Neural cell (in vitro differentiated cells): ENCODE measurements around the gene EXOC4. TPM values are rescaled to one million over a fixed set of nuclear protein-coding genes. Genes with fewer than 3 reads are reported as not detected.

ENCODE experiments used
- H2AFZ ChIP-seq: fragments of 200-600, 300-800 bp; sonication (generic), shearing (Covaris generic); 2 replicates; pipeline ENCODE4 v1.6.0; 2014; ENCODE audit warnings: low read depth, mild to moderate bottlenecking, antibody characterized with exemption, low read length, moderate library complexity
- H3F3A ChIP-seq: fragments of 200-600 bp; shearing (Covaris generic); 2 replicates; pipeline ENCODE4 v1.6.1; 2016; ENCODE audit warnings: mild to moderate bottlenecking, moderate library complexity, mixed read lengths, antibody characterized with exemption, low read length; ENCODE audit not compliant: insufficient read depth, poor library complexity, severe bottlenecking
- H3K27ac ChIP-seq: fragments of 200-600, 300-800 bp; sonication (generic), shearing (Covaris generic); 2 replicates; pipeline ENCODE4 v1.5.1; 2014; ENCODE audit warnings: mild to moderate bottlenecking, low read length, moderate library complexity
- H3K27me3 ChIP-seq: fragments of 300-800, 200-600 bp; sonication (generic), shearing (Covaris generic); 2 replicates; pipeline ENCODE4 v1.6.0; 2014; ENCODE audit warnings: mild to moderate bottlenecking, low read depth, low read length, moderate library complexity; ENCODE audit not compliant: insufficient read depth
- H3K36me3 ChIP-seq: fragments of 300-800, 200-600 bp; sonication (generic), shearing (Covaris generic); 2 replicates; pipeline ENCODE4 v1.5.1; 2014; ENCODE audit warnings: mild to moderate bottlenecking, antibody characterized with exemption, low read length, moderate library complexity; ENCODE audit not compliant: insufficient read depth
- H3K4me2 ChIP-seq: fragments of 300-800, 200-600 bp; sonication (generic), shearing (Covaris generic); 2 replicates; pipeline ENCODE4 v1.6.0; 2014; ENCODE audit warnings: mild to moderate bottlenecking, low read length
- H3K4me3 ChIP-seq: fragments of 300-800, 200-600 bp; sonication (generic), shearing (Covaris generic); 2 replicates; pipeline ENCODE4 v1.5.1; 2014; ENCODE audit warnings: mild to moderate bottlenecking, low read length, moderate library complexity
- H3K79me2 ChIP-seq: fragments of 200-600 bp; shearing (Covaris generic); replicated peaks from 2 replicates; pipeline ENCODE4 v1.6.0; 2014; ENCODE audit warnings: mild to moderate bottlenecking, low read length, moderate library complexity; ENCODE audit not compliant: insufficient read depth
- H3K9ac ChIP-seq: fragments of 300-800, 200-600 bp; sonication (generic), shearing (Covaris generic); 2 replicates; pipeline ENCODE4 v1.6.1; 2016; ENCODE audit warnings: mild to moderate bottlenecking, low read length, mixed read lengths
- H3K9me2 ChIP-seq: fragments of 200-600 bp; shearing (Covaris generic); 2 replicates; pipeline ENCODE4 v1.6.1; 2016; ENCODE audit warnings: mild to moderate bottlenecking, low read length, mixed read lengths; ENCODE audit not compliant: insufficient read depth
- H3K9me3 ChIP-seq: fragments of 200-600, 300-800 bp; sonication (generic), shearing (Covaris generic); 2 replicates; pipeline ENCODE4 v1.6.1; 2016; ENCODE audit warnings: mild to moderate bottlenecking, mixed run types, low read length, moderate library complexity, mixed read lengths
- H4K20me1 ChIP-seq: fragments of 200-600 bp; shearing (Covaris generic); 2 replicates; pipeline ENCODE4 v1.6.1; 2016; ENCODE audit warnings: mild to moderate bottlenecking, mixed run types; ENCODE audit not compliant: insufficient read depth
- CTCF ChIP-seq: fragments of 450-650 bp; IDR thresholded peaks from 2 replicates; pipeline ENCODE4 v1.5.1; 2014; ENCODE audit warnings: antibody characterized with exemption, mild to moderate bottlenecking, moderate library complexity; ENCODE audit not compliant: poor library complexity, severe bottlenecking
- EP300 ChIP-seq: fragments of 450-650 bp; conservative IDR thresholded peaks from 2 replicates; pipeline ENCODE4 v1.6.1; 2014; ENCODE audit warnings: antibody characterized with exemption, mild to moderate bottlenecking, moderate library complexity; ENCODE audit not compliant: poor library complexity, severe bottlenecking
- EZH2 ChIP-seq: fragments of 200-600, 300-800 bp; shearing (Covaris generic), sonication (generic); IDR thresholded peaks from 2 replicates; pipeline ENCODE4 v1.6.1; 2014; ENCODE audit warnings: antibody characterized with exemption, low read length, borderline replicate concordance, mild to moderate bottlenecking; ENCODE audit not compliant: insufficient read depth, poor library complexity, severe bottlenecking
- MXI1 ChIP-seq: fragments of 450-650 bp; conservative IDR thresholded peaks from 2 replicates; pipeline ENCODE4 v1.6.1; 2014; ENCODE audit warnings: antibody characterized with exemption, mild to moderate bottlenecking; ENCODE audit not compliant: poor library complexity, severe bottlenecking
- POLR2AphosphoS5 ChIP-seq: IDR thresholded peaks from 2 replicates; pipeline ENCODE4 v1.6.1; 2012
- RAD21 ChIP-seq: fragments of 450-650 bp; conservative IDR thresholded peaks from 2 replicates; pipeline ENCODE4 v1.6.1; 2014; ENCODE audit warnings: antibody characterized with exemption, mild to moderate bottlenecking, moderate library complexity
- REST ChIP-seq: IDR thresholded peaks from 2 replicates; pipeline ENCODE4 v1.6.1; 2012; ENCODE audit warnings: borderline replicate concordance
- SMC3 ChIP-seq: fragments of 450-650 bp; conservative IDR thresholded peaks from 2 replicates; pipeline ENCODE4 v1.6.1; 2014; ENCODE audit warnings: antibody characterized with exemption, mild to moderate bottlenecking, moderate library complexity; ENCODE audit not compliant: poor library complexity
- TAF1 ChIP-seq: IDR thresholded peaks from 2 replicates; pipeline ENCODE4 v1.6.1; 2012; ENCODE audit warnings: low read depth
- polyA plus RNA-seq: library from polyadenylated mRNA; depleted of rRNA; stranded (reverse); fragments of >200 nt; gene quantifications from 2 replicates; pipeline ENCODE4 v1.2.3, GENCODE V29; 2014

The EXOC4 gene
- polyA plus RNA-seq, 1 donor from 2014 or later, result 36.5 TPM

- Histone ChIP-seq H3K36me3 (no peaks in the 10 kb centered on the region), H2AFZ (no peak overlapping the region), H3K9me2 (no peaks in the 10 kb centered on the region), H3K9me3 (no peaks in the 10 kb centered on the region), H3K79me2 (no peaks in the 10 kb centered on the region), H3K27me3 (no peaks in the 10 kb centered on the region), H3K9ac (no peak overlapping the region), H3K4me3 (no peak overlapping the region), H4K20me1 (no peaks in the 10 kb centered on the region), H3K4me2 (no peak overlapping the region), H3K27ac (no peak overlapping the region), H3F3A (no peaks in the 10 kb centered on the region)
- TF ChIP-seq TAF1 (no peak), REST (no peak), SMC3 (no peak), RAD21 (no peak), EZH2 (no peak), POLR2AphosphoS5 (no peak), EP300 (no peak), CTCF (no peak)
Observed at GRCh38 chr7:133754708-133755107, 501.8 kb downstream of the EXOC4 start.

- H3K4me3 ChIP-seq, result no peak overlapping the region
- H3K36me3 ChIP-seq, result no peaks in the 10 kb centered on the region
- no peaks in the 10 kb centered on the region for H3K9me2 ChIP-seq
- H3K27me3 ChIP-seq, result no peaks in the 10 kb centered on the region
- no peaks in the 10 kb centered on the region for H3K79me2 ChIP-seq
- H3K27ac ChIP-seq, result no peak overlapping the region
- TF ChIP-seq RAD21 (no peak), MXI1 (no peak), SMC3 (no peak), EP300 (no peak), REST (no peak), EZH2 (no peak), TAF1 (no peak), CTCF (no peak), POLR2AphosphoS5 (no peak)
- no peak overlapping the region for H3K9ac ChIP-seq
- no peaks in the 10 kb centered on the region for H3K9me3 ChIP-seq
- no peaks in the 10 kb centered on the region for H4K20me1 ChIP-seq
- H3F3A ChIP-seq, result no peaks in the 10 kb centered on the region
- H3K4me2 ChIP-seq, result no peak overlapping the region
- H2AFZ ChIP-seq, result no peak overlapping the region
Observed at GRCh38 chr7:133755901-133756300, 503.0 kb downstream of the EXOC4 start.
